GM12878 (cell line): ENCODE measurements around the gene DNAJA4. TPM values are rescaled to one million over a fixed set of nuclear protein-coding genes. Genes with fewer than 3 reads are reported as not detected.

Source experiments
- ASH2L ChIP-seq: fragments of 300-600, 200-600 bp; sonication (generic); IDR thresholded peaks from 2 replicates; pipeline ENCODE4 v1.6.1; 2017; ENCODE audit warnings: low read depth, mild to moderate bottlenecking, borderline replicate concordance
- ATF2 ChIP-seq: IDR thresholded peaks from 2 replicates; pipeline ENCODE4 v1.6.1; 2012; ENCODE audit warnings: low read length, inconsistent platforms
- BRCA1 ChIP-seq: IDR thresholded peaks from 2 replicates; pipeline ENCODE4 v1.6.1; 2011; ENCODE audit warnings: low read depth, low read length, improper control_type of control experiment
- CHD2 ChIP-seq: IDR thresholded peaks from 2 replicates; pipeline ENCODE4 v1.6.1; 2011; ENCODE audit warnings: low read depth, low read length, improper control_type of control experiment, borderline replicate concordance
- DPF2 ChIP-seq: fragments of 450-650 bp; IDR thresholded peaks from 2 replicates; pipeline ENCODE4 v1.6.1; 2017; ENCODE audit warnings: mild to moderate bottlenecking
- EGR1 ChIP-seq, 2 experiments: IDR thresholded peaks; 1 replicate in 1 of 2; 2 replicates in 1 of 2; pipeline ENCODE4 v1.6.1; 2011 to 2012; ENCODE audit warnings: low read depth in 2 of 2, low read length in 2 of 2, borderline replicate concordance in 1 of 2, mild to moderate bottlenecking in 1 of 2, moderate library complexity in 1 of 2
- GABPA ChIP-seq: IDR thresholded peaks from 2 replicates; pipeline ENCODE4 v1.6.1; 2014; ENCODE audit warnings: antibody characterized with exemption, low read depth, mild to moderate bottlenecking, inconsistent platforms
- IKZF2 ChIP-seq, 2 experiments: fragments of 450-650 bp; IDR thresholded peaks; 2 replicates each; pipeline ENCODE4 v1.6.1; 2017; ENCODE audit warnings: mild to moderate bottlenecking in 2 of 2, moderate library complexity in 2 of 2
- JUND ChIP-seq: IDR thresholded peaks from 2 replicates; pipeline ENCODE4 v1.6.1; 2012; ENCODE audit warnings: low read depth, mild to moderate bottlenecking, low read length, improper control_type of control experiment, moderate library complexity
- LARP7 ChIP-seq: fragments of 450-650 bp; IDR thresholded peaks from 2 replicates; pipeline ENCODE4 v1.6.1; 2017; ENCODE audit warnings: mild to moderate bottlenecking
- MAX ChIP-seq: IDR thresholded peaks from 2 replicates; pipeline ENCODE4 v1.6.1; 2012; ENCODE audit warnings: low read depth, low read length, improper control_type of control experiment
- MEF2A ChIP-seq: IDR thresholded peaks from 2 replicates; pipeline ENCODE4 v1.6.1; 2011; ENCODE audit warnings: low read depth, mild to moderate bottlenecking, low read length, moderate library complexity; ENCODE audit not compliant: insufficient read depth
- MEF2B ChIP-seq: fragments of 450-650 bp; IDR thresholded peaks from 2 replicates; pipeline ENCODE4 v1.6.1; 2018; ENCODE audit warnings: mild to moderate bottlenecking, moderate library complexity; ENCODE audit not compliant: partially characterized antibody, poor library complexity, severe bottlenecking
- MTA3 ChIP-seq: IDR thresholded peaks from 2 replicates; pipeline ENCODE4 v1.6.1; 2012; ENCODE audit warnings: low read length, inconsistent platforms, borderline replicate concordance
- MXI1 ChIP-seq: fragments of 150-350 bp; IDR thresholded peaks from 2 replicates; pipeline ENCODE4 v1.6.1; 2011; ENCODE audit warnings: low read depth, mild to moderate bottlenecking, inconsistent platforms, low read length, improper control_type of control experiment
- NFYA ChIP-seq: IDR thresholded peaks from 2 replicates; pipeline ENCODE4 v1.6.1; 2011; ENCODE audit warnings: low read depth, mild to moderate bottlenecking, low read length, improper control_type of control experiment, borderline replicate concordance
- PAX5 ChIP-seq: IDR thresholded peaks from 2 replicates; pipeline ENCODE4 v1.6.1; 2011; ENCODE audit warnings: low read depth, low read length, borderline replicate concordance
- PKNOX1 ChIP-seq: fragments of 450-650 bp; IDR thresholded peaks from 2 replicates; pipeline ENCODE4 v1.6.1; 2016; ENCODE audit warnings: mild to moderate bottlenecking
- PML ChIP-seq: IDR thresholded peaks from 2 replicates; pipeline ENCODE4 v1.6.1; 2012; ENCODE audit warnings: low read length, inconsistent platforms
- POLR2AphosphoS2 ChIP-seq: IDR thresholded peaks from 2 replicates; pipeline ENCODE4 v1.6.1; 2011; ENCODE audit warnings: low read depth, mild to moderate bottlenecking, low read length, improper control_type of control experiment, moderate library complexity
- RB1 ChIP-seq: fragments of 450-650 bp; formaldehyde crosslinking; IDR thresholded peaks from 2 replicates; pipeline ENCODE4 v1.6.1; 2017; ENCODE audit warnings: mild to moderate bottlenecking, borderline replicate concordance
- RELA ChIP-seq: fragments of 450-650 bp; IDR thresholded peaks from 2 replicates; pipeline ENCODE4 v1.8.0; 2014; ENCODE audit warnings: borderline replicate concordance; ENCODE audit not compliant: partially characterized antibody
- SMAD1 ChIP-seq: fragments of 450-650 bp; IDR thresholded peaks from 2 replicates; pipeline ENCODE4 v1.6.1; 2018; ENCODE audit warnings: mild to moderate bottlenecking, low read depth; ENCODE audit not compliant: partially characterized antibody
- TCF7 ChIP-seq: IDR thresholded peaks from 2 replicates; pipeline ENCODE4 v1.6.1; 2014; ENCODE audit warnings: antibody characterized with exemption, borderline replicate concordance
- ZBTB11 ChIP-seq: fragments of 450-650 bp; formaldehyde crosslinking; IDR thresholded peaks from 2 replicates; pipeline ENCODE4 v1.5.0; 2022; ENCODE audit warnings: mild to moderate bottlenecking, missing genetic modification characterization
- ZNF217 ChIP-seq: fragments of 450-650 bp; IDR thresholded peaks from 2 replicates; pipeline ENCODE4 v1.6.1; 2017; ENCODE audit warnings: antibody characterized with exemption, mild to moderate bottlenecking
- ZNF24 ChIP-seq: fragments of 450-650 bp; IDR thresholded peaks from 2 replicates; pipeline ENCODE4 v1.6.1; 2017; ENCODE audit warnings: antibody characterized with exemption, mild to moderate bottlenecking
- polyA plus RNA-seq, 11 experiments: library from polyadenylated mRNA; depleted of rRNA in 4 of 11; unstranded in 6 of 11; stranded (reverse) in 5 of 11; fragments of >200 nt; fragmentation: Nextera tagmentation in 4 of 11; fragmentation: Illumina TruSeq in 1 of 11; extraction: Ambion mirVana in 4 of 11; extraction: Trizol in 1 of 11; gene quantifications; 1 replicate in 1 of 11; 2 replicates in 10 of 11; pipeline versions ENCODE4 v1.2.1 to v1.2.3, GENCODE V29; 2011 to 2016; ENCODE audit warnings: inconsistent platforms in 2 of 11, missing spikeins in 2 of 11, low read depth in 1 of 11
- total RNA-seq, 4 experiments: library from RNA; depleted of rRNA in 3 of 4; stranded (reverse); fragments of >200 nt in 3 of 4; fragmentation: Illumina TruSeq in 1 of 4; extraction: Trizol in 1 of 4; gene quantifications; 2 replicates each; pipeline versions ENCODE4 v1.2.1 to v1.2.3, GENCODE V29; 2013 to 2021

DNAJA4 gene
- total and polyA plus RNA-seq, 10 of the 15 experiments (the other 5 are each of a cell fraction or from before 2014, with no cell fraction given), result 0.01 to 10.4 (median 4.1) TPM

- TF ChIP-seq RELA, result no peak
- TF ChIP-seq ASH2L, result no peak
- TF ChIP-seq EGR1 (IDR thresholded peaks at IDR 0.05; ENCODE audit: borderline replicate concordance in 1 of 2, low read depth in 2 of 2, low read length in 2 of 2), result no peak
- TF ChIP-seq GABPA, result no peak
- peak; percentile 29 for TF ChIP-seq MEF2B
- peak; percentile 74 for TF ChIP-seq JUND
- TF ChIP-seq SMAD1, result no peak
- TF ChIP-seq BRCA1, result no peak
- peak; percentile 52 to 71 for TF ChIP-seq IKZF2 (IDR thresholded peaks at IDR 0.05)
- no peak for TF ChIP-seq TCF7
- no peak for TF ChIP-seq DPF2
- TF ChIP-seq MEF2A, result no peak
- peak; percentile 71 for TF ChIP-seq ATF2
- TF ChIP-seq PAX5, result no peak
- no peak for TF ChIP-seq POLR2AphosphoS2
- TF ChIP-seq MXI1, result no peak
- TF ChIP-seq LARP7, result no peak
- TF ChIP-seq MAX, result no peak
- no peak for TF ChIP-seq ZNF217
- TF ChIP-seq PML, result no peak
- no peak for TF ChIP-seq MTA3
- TF ChIP-seq NFYA, result no peak
- no peak for TF ChIP-seq RB1
- no peak for TF ChIP-seq ZNF24
- no peak for TF ChIP-seq CHD2
- TF ChIP-seq PKNOX1, result no peak
- no peak for TF ChIP-seq ZBTB11 (CRISPR knock-in tag)
Observed at GRCh38 chr15:78302579-78303312, 38.4 kb downstream of the DNAJA4 start (continued).
